HEK293 (cell line): ENCODE data around the gene EFCC1.

Source experiments
- CTCF ChIA-PET: fragments of 350-600 bp; formaldehyde crosslinking; extraction: SDS; loops from one replicate; lab custom pipeline; 2021; ENCODE audit warnings: antibody characterized with exemption; lab: Yijun Ruan, JAX
- POLR2A ChIA-PET: fragments of 300-600 bp; formaldehyde crosslinking; extraction: SDS; loops from one replicate; lab custom pipeline; 2020; ENCODE audit warnings: antibody characterized with exemption, inconsistent platforms; lab: Yijun Ruan, JAX
- H3K27ac ChIP-seq: fragments of 200-500 bp; sonication (Bioruptor generic); 2 replicates; pipeline ENCODE4 v1.5.1; 2014; ENCODE audit warnings: low read depth, low read length, control low read depth, inconsistent platforms; ENCODE audit errors: extremely low read depth
- H3K36me3 ChIP-seq, 2 experiments: fragments of 200-500 bp in 1 of 2; sonication (Bioruptor generic) in 1 of 2; 1 replicate in 1 of 2; 2 replicates in 1 of 2; pipeline ENCODE4 v1.5.1; 2014 to 2017; ENCODE audit warnings: inconsistent platforms in 2 of 2, low read length in 2 of 2; ENCODE audit not compliant: control insufficient read depth in 2 of 2, insufficient read depth in 1 of 2
- H3K4me1 ChIP-seq: fragments of 200-500 bp; sonication (Bioruptor generic); 2 replicates; pipeline ENCODE4 v1.5.1; 2014; ENCODE audit warnings: mild to moderate bottlenecking, low read length, inconsistent platforms; ENCODE audit not compliant: control insufficient read depth, insufficient read depth
- H3K4me3 ChIP-seq: 2 replicates; pipeline ENCODE4 v1.5.1; 2011; ENCODE audit warnings: low read depth, mild to moderate bottlenecking, control low read depth, low read length, moderate library complexity
- H3K9me3 ChIP-seq: fragments of 200-500 bp; sonication (Bioruptor generic); 2 replicates; pipeline ENCODE4 v1.5.1; 2014; ENCODE audit warnings: low read depth, low read length, inconsistent platforms; ENCODE audit not compliant: control insufficient read depth, insufficient read depth
- FEZF1 ChIP-seq: fragments of 450-650 bp; formaldehyde crosslinking; IDR thresholded peaks from 2 replicates; pipeline ENCODE4 v1.5.1; 2016; ENCODE audit warnings: missing biosample characterization, missing genetic modification characterization
- IKZF3 ChIP-seq: fragments of 450-650 bp; IDR thresholded peaks from 2 replicates; pipeline ENCODE4 v1.5.0; 2018; ENCODE audit warnings: missing biosample characterization, mild to moderate bottlenecking, missing genetic modification characterization, moderate library complexity
- MEIS1 ChIP-seq: sonication (generic); formaldehyde crosslinking; IDR thresholded peaks from 2 replicates; pipeline ENCODE4 v1.8.1; 2022; ENCODE audit warnings: missing genetic modification reagents, mild to moderate bottlenecking, borderline replicate concordance
- SP2 ChIP-seq: fragments of 450-650 bp; formaldehyde crosslinking; IDR thresholded peaks from 2 replicates; pipeline ENCODE4 v1.5.1; 2016; ENCODE audit warnings: missing biosample characterization, missing genetic modification characterization
- YY2 ChIP-seq: fragments of 450-650 bp; formaldehyde crosslinking; IDR thresholded peaks from 2 replicates; pipeline ENCODE4 v1.5.1; 2016; ENCODE audit warnings: missing biosample characterization, missing genetic modification characterization
- ZFP3 ChIP-seq: fragments of 450-650 bp; formaldehyde crosslinking; IDR thresholded peaks from 2 replicates; pipeline ENCODE4 v1.5.1; 2016; ENCODE audit warnings: low read depth, missing biosample characterization, missing genetic modification characterization
- ZNF114 ChIP-seq: fragments of 450-650 bp; formaldehyde crosslinking; IDR thresholded peaks from 2 replicates; pipeline ENCODE4 v1.5.0; 2017; ENCODE audit warnings: missing biosample characterization, missing genetic modification characterization
- ZNF146 ChIP-seq: fragments of 450-650 bp; formaldehyde crosslinking; IDR thresholded peaks from 2 replicates; pipeline ENCODE4 v1.5.1; 2016; ENCODE audit warnings: missing biosample characterization, missing genetic modification characterization
- ZNF223 ChIP-seq: fragments of 450-650 bp; formaldehyde crosslinking; IDR thresholded peaks from 2 replicates; pipeline ENCODE4 v1.5.1; 2016; ENCODE audit warnings: missing biosample characterization, missing genetic modification characterization
- ZNF266 ChIP-seq: fragments of 450-650 bp; formaldehyde crosslinking; IDR thresholded peaks from 2 replicates; pipeline ENCODE4 v1.5.1; 2016; ENCODE audit warnings: missing biosample characterization, missing genetic modification characterization, low read depth
- ZNF366 ChIP-seq: fragments of 450-650 bp; formaldehyde crosslinking; conservative IDR thresholded peaks from 2 replicates; pipeline ENCODE4 v1.5.1; 2016; ENCODE audit warnings: missing biosample characterization, missing genetic modification characterization
- ZNF391 ChIP-seq: fragments of 450-650 bp; formaldehyde crosslinking; IDR thresholded peaks from 2 replicates; pipeline ENCODE4 v1.5.1; 2016; ENCODE audit warnings: low read depth, missing biosample characterization, missing genetic modification characterization, borderline replicate concordance
- ZNF394 ChIP-seq: fragments of 450-650 bp; formaldehyde crosslinking; IDR thresholded peaks from 2 replicates; pipeline ENCODE4 v1.5.1; 2016; ENCODE audit warnings: missing biosample characterization, missing genetic modification characterization, mild to moderate bottlenecking, moderate library complexity, borderline replicate concordance
- ZNF621 ChIP-seq: fragments of 450-650 bp; formaldehyde crosslinking; IDR thresholded peaks from 2 replicates; pipeline ENCODE4 v1.5.1; 2017; ENCODE audit warnings: missing biosample characterization, missing genetic modification characterization
- ZNF624 ChIP-seq: fragments of 450-650 bp; formaldehyde crosslinking; IDR thresholded peaks from 2 replicates; pipeline ENCODE4 v1.5.1; 2017; ENCODE audit warnings: missing biosample characterization, missing genetic modification characterization
- ZNF747 ChIP-seq: fragments of 450-650 bp; formaldehyde crosslinking; IDR thresholded peaks from 2 replicates; pipeline ENCODE4 v1.5.1; 2016; ENCODE audit warnings: missing biosample characterization, missing genetic modification characterization
- TF ChIP-seq, protein P1 (sequence below): fragments of 450-650 bp; formaldehyde crosslinking; IDR thresholded peaks from 2 replicates; pipeline ENCODE4 v1.5.1; 2017; ENCODE audit warnings: missing biosample characterization, mild to moderate bottlenecking, missing genetic modification characterization, moderate library complexity
- TF ChIP-seq, protein P2 (sequence below): fragments of 450-650 bp; formaldehyde crosslinking; IDR thresholded peaks from 2 replicates; pipeline ENCODE4 v1.5.1; 2016; ENCODE audit warnings: missing biosample characterization, missing genetic modification characterization

The EFCC1 gene

DNA sequence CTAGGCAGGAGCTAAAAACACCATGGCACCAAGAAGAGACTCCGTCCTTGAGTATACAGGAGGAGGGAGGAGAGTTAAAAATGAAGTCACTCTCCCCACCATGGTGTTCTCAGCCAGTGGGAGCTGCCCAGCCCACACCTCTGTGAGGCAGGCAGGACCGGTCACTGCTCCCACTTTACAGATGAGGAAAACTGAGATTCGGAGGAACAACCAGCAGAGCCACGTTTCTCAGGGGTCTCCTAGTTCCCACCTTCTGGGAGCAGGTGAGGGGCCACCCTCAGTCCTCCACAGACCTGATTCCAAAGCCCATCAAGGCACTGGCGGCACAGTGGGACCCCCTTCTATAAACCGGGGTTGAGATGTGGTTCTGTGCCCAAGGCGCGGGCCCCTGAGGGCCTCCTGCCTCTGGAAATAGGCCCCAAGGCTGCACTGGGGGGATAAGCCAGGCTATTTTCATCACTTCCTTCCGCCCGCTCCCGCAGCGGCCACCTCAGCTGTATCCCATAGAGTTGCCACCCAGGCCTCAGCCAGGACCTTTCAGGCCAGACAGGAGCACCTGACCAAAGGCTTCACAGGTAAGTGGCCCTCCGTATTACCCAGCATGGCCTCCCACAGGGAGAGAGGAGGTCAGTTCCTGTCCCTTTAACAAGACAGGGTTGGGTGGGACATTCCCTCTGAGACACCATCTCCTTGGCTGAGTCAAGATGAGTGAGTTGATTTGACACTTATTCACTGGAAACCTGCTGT lies 59.3 kb downstream of the EFCC1 start, which contains the start of gene GP9:
Gene GP9, plus strand, starts transcription at position 504 of the 747 bp plus-strand sequence. CDS start 961 bp downstream, outside the sequence.
- TF ChIP-seq FEZF1 (tag by site-specific recombination) (no peak), ZNF391 (no peak), IKZF3 (tag by site-specific recombination) (no peak), ZNF747 (tag by site-specific recombination) (no peak), ZNF223 (tag by site-specific recombination) (no peak), ZNF621 (no peak), ZNF146 (no peak), ZNF114 (tag by site-specific recombination) (no peak), YY2 (tag by site-specific recombination) (no peak), ZNF624 (no peak), ZNF266 (tag by site-specific recombination) (no peak), ZNF366 (tag by site-specific recombination) (no peak), SP2 (tag by site-specific recombination) (no peak), ZNF394 (tag by site-specific recombination) (no peak), ZFP3 (tag by site-specific recombination) (no peak), MEIS1 (no peak)
- TF ChIP-seq, protein P1, sequence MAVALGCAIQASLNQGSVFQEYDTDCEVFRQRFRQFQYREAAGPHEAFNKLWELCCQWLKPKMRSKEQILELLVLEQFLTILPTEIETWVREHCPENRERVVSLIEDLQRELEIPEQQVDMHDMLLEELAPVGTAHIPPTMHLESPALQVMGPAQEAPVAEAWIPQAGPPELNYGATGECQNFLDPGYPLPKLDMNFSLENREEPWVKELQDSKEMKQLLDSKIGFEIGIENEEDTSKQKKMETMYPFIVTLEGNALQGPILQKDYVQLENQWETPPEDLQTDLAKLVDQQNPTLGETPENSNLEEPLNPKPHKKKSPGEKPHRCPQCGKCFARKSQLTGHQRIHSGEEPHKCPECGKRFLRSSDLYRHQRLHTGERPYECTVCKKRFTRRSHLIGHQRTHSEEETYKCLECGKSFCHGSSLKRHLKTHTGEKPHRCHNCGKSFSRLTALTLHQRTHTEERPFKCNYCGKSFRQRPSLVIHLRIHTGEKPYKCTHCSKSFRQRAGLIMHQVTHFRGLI (tag by site-specific recombination) = no peak
- no peak within 1 kb of the TSS for H3K4me3 ChIP-seq
- no peaks in the 10 kb centered on the region for H3K4me1 ChIP-seq
- H3K27ac ChIP-seq = no peak within 1 kb of the TSS
- no peaks in the 10 kb centered on the region for H3K36me3 ChIP-seq
- H3K9me3 ChIP-seq = no peaks in the 10 kb centered on the region
- CTCF ChIA-PET = interaction anchor here (0.8 kb wide), 1 partner anchor 46 kb away, joined by 3 read pairs; no protein-coding TSS in a partner anchor
- POLR2A ChIA-PET = no interaction called here

- no peak for TF ChIP-seq MEIS1
- TF ChIP-seq, protein P2, sequence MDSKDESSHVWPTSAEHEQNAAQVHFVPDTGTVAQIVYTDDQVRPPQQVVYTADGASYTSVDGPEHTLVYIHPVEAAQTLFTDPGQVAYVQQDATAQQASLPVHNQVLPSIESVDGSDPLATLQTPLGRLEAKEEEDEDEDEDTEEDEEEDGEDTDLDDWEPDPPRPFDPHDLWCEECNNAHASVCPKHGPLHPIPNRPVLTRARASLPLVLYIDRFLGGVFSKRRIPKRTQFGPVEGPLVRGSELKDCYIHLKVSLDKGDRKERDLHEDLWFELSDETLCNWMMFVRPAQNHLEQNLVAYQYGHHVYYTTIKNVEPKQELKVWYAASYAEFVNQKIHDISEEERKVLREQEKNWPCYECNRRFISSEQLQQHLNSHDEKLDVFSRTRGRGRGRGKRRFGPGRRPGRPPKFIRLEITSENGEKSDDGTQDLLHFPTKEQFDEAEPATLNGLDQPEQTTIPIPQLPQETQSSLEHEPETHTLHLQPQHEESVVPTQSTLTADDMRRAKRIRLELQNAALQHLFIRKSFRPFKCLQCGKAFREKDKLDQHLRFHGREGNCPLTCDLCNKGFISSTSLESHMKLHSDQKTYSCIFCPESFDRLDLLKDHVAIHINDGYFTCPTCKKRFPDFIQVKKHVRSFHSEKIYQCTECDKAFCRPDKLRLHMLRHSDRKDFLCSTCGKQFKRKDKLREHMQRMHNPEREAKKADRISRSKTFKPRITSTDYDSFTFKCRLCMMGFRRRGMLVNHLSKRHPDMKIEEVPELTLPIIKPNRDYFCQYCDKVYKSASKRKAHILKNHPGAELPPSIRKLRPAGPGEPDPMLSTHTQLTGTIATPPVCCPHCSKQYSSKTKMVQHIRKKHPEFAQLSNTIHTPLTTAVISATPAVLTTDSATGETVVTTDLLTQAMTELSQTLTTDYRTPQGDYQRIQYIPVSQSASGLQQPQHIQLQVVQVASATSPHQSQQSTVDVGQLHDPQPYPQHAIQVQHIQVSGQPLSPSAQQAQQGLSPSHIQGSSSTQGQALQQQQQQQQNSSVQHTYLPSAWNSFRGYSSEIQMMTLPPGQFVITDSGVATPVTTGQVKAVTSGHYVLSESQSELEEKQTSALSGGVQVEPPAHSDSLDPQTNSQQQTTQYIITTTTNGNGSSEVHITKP (tag by site-specific recombination) = peak; percentile 29; the same call in 1 of the 2 replicates
- no peaks in the 10 kb centered on the region for H3K9me3 ChIP-seq
- no peaks in the 10 kb centered on the region for H3K4me1 ChIP-seq
- CTCF ChIA-PET = interaction anchor here (2.0 kb wide), 1 partner anchor 8 kb away, joined by 12 read pairs; no protein-coding TSS in a partner anchor
- POLR2A ChIA-PET = no interaction called here
- no peak overlapping the region for H3K4me3 ChIP-seq
- H3K27ac ChIP-seq = no peak overlapping the region
- no peaks in the 10 kb centered on the region for H3K36me3 ChIP-seq
Observed at GRCh38 chr3:129061023-129061887, 60.2 kb downstream of the EFCC1 start.
